ENCODE measurements around the gene OSBP. TPM values are rescaled to one million over a fixed set of nuclear protein-coding genes. Genes with fewer than 3 reads are reported as not detected.

Gene OSBP
- 16.7 TPM for total RNA-seq

- no peaks in the 10 kb centered on the region for H3K9me3 ChIP-seq
- TF ChIP-seq CTCF (IDR thresholded peaks at IDR 0.05): peak in 1 of 3 experiments; percentile 2
- no peaks in the 10 kb centered on the region for H3K36me3 ChIP-seq
- intact Hi-C loops (cut with DNase I): loop anchor here (1.0 to 10.0 kb wide), 9 partner anchors 53 to 1546 kb away; partner anchors contain the start of genes FAM111A, LPXN, PATL1 and PRPF19
- peaks cover 3 to 19% of the 10 kb centered on the region in 2 donors for H3K4me1 ChIP-seq
- peak within 1 kb of the TSS; percentile 53 to 79 for H3K4me3 ChIP-seq
- DNase-seq (ENCODE audit: low spot score in 2 of 2): peak; percentile 99 to 100
- H3K27ac ChIP-seq: peak within 1 kb of the TSS; percentile 92
- no peaks in the 10 kb centered on the region for H3K27me3 ChIP-seq
Observed at GRCh38 chr11:59615637-59616395, at the start of gene OSBP. Gene OSBP (minus strand): TSS chr11:59615774. CDS start chr11:59615664, 110 bp downstream.

GRCh38 chr11:59660621-59661020, 45.0 kb upstream of the OSBP start:
- no peak overlapping the region for H3K4me3 ChIP-seq
- no peaks in the 10 kb centered on the region for H3K9me3 ChIP-seq
- H3K36me3 ChIP-seq: peaks cover 56 to 83% of the 10 kb centered on the region in 2 donors
- H3K27ac ChIP-seq: no peak overlapping the region
- peaks cover 0 to 4% of the 10 kb centered on the region in 2 donors for H3K4me1 ChIP-seq
- intact Hi-C loops (cut with DNase I): no loop called here
- no peak for TF ChIP-seq CTCF (IDR thresholded peaks at IDR 0.05)
- H3K27me3 ChIP-seq: no peaks in the 10 kb centered on the region
- no peak for DNase-seq (ENCODE audit: low spot score in 2 of 2)

GRCh38 chr11:59659981-59660380, 44.4 kb upstream of the OSBP start:
- DNase-seq (ENCODE audit: low spot score in 2 of 2): no peak
- Histone ChIP-seq H3K36me3 (peaks cover 57 to 83% of the 10 kb centered on the region in 2 donors), H3K4me3 (no peak overlapping the region), H3K27me3 (no peaks in the 10 kb centered on the region), H3K4me1 (peaks cover 0 to 4% of the 10 kb centered on the region in 2 donors), H3K27ac (no peak overlapping the region), H3K9me3 (no peaks in the 10 kb centered on the region)
- no peak for TF ChIP-seq CTCF (IDR thresholded peaks at IDR 0.05)
- intact Hi-C loops (cut with DNase I): no loop called here

GRCh38 chr11:59658036-59658435, 42.5 kb upstream of the OSBP start:
- TF ChIP-seq CTCF (IDR thresholded peaks at IDR 0.05): no peak
- H3K9me3 ChIP-seq: no peaks in the 10 kb centered on the region
- H3K27me3 ChIP-seq: no peaks in the 10 kb centered on the region
- no peaks in the 10 kb centered on the region for H3K4me1 ChIP-seq
- DNase-seq (ENCODE audit: low spot score in 2 of 2): no peak
- no peak overlapping the region for H3K27ac ChIP-seq
- H3K36me3 ChIP-seq: peaks cover 65 to 84% of the 10 kb centered on the region in 2 donors
- intact Hi-C loops (cut with DNase I): no loop called here
- no peak overlapping the region for H3K4me3 ChIP-seq

GRCh38 chr11:59654893-59655292, 39.3 kb upstream of the OSBP start:
- H3K9me3 ChIP-seq: no peaks in the 10 kb centered on the region
- H3K27me3 ChIP-seq: no peaks in the 10 kb centered on the region
- no peak overlapping the region for H3K27ac ChIP-seq
- H3K36me3 ChIP-seq: peaks cover 91 to 95% of the 10 kb centered on the region in 2 donors
- intact Hi-C loops (cut with DNase I): no loop called here
- H3K4me1 ChIP-seq: no peaks in the 10 kb centered on the region
- no peak for TF ChIP-seq CTCF (IDR thresholded peaks at IDR 0.05)
- no peak for DNase-seq (ENCODE audit: low spot score in 2 of 2)
- no peak overlapping the region for H3K4me3 ChIP-seq

Measured in ascending aorta (tissue), 2 donors.